GM21381 (cell line): ENCODE measurements around the gene PSTPIP2.
A peak's percentile ranks its signal among the peaks of the same experiment; 100 is the strongest.
"Not testable (repeated sequence)": the region's sequence is repeated elsewhere in the genome, so short reads cannot be mapped to it uniquely, and the experiment has no call there.

ENCODE experiments used
- ATAC-seq: cut with Tn5 transposase; IDR thresholded peaks from one replicate; pipeline ENCODE4 v1.9.1; 2021; ENCODE audit warnings: mild to moderate bottlenecking, moderate library complexity; ENCODE audit not compliant: unreplicated experiment

PSTPIP2 gene, protein sequence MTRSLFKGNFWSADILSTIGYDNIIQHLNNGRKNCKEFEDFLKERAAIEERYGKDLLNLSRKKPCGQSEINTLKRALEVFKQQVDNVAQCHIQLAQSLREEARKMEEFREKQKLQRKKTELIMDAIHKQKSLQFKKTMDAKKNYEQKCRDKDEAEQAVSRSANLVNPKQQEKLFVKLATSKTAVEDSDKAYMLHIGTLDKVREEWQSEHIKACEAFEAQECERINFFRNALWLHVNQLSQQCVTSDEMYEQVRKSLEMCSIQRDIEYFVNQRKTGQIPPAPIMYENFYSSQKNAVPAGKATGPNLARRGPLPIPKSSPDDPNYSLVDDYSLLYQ

DNA sequence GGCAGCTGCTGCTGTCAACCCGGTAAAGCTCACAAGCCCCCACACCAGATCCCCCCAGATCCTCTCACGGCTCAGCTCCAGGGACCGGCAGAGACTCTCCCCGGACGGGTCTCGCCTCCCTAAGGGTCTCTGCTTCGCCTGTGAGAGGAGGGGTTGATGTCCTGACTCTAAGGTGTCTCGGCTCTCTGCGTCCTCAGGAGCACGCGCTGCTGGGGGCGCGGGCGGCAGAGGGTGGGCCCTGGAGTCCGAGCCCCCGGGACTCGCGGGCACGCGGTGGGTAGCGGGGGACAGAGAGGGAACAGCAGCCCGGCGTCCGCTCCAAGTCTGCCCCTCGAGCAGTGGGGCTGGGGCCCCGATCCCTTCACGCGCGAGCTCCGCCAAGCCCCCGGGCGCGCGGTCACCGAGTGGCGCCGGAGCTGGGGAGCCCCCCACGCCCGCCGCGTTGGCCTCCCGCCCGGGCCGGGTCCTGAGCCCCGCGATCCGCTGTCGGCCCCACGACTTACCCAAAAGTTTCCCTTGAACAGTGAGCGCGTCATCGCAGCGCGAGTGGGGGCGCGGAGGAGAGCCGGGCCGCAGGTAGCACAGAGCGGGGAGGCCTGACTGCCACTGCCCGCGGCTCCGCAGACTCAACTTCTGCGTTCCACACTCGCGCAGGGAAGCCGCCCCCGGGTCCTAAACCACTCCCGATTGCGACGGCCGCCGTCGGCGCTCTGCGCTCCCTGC, at the start of gene PSTPIP2:
TSS of gene PSTPIP2 (minus strand) at position 608 of the 723 bp plus-strand sequence. CDS start at position 536, 72 bp downstream.
- peak; percentile 62 for ATAC-seq

DNA sequence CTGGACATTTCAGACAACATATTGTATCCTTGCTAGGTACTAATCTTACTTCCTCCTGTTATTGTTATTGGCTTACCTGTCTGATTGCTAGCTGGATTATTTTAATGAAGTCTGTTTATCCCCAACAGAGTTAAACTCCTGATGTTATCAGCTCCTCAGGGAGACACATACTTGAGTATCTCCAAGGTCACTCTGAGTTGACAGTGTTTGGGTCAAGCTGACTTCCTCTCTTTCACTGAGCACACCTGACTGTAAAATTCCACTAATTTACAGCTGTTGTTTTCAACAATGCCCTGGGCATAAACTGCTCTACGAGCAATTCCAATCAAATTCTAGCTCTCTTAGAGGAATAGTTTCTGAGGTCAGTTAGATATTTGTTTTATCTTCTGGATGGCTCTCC, 41.7 kb upstream of the PSTPIP2 start:
- ATAC-seq: no peak

DNA sequence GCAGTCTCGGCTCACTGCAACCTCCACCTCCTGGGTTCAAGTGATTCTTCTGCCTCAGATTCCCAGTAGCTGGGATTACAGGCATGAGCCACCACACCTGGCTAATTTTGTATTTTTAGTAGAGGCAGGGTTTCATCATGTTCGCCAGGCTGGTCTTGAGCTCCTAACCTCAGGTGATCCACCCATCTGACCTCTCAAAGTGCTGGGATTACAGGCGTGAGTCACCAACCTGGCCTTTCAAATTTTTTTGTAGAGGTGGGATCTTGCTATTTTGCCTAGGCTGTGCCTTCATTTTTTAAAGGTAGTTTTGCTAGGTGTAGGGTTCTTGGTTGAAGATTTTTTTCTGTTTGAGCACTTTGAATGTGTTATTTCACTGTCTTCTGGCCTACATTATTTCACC, 38.3 kb upstream of the PSTPIP2 start:
- ATAC-seq: no peak

DNA sequence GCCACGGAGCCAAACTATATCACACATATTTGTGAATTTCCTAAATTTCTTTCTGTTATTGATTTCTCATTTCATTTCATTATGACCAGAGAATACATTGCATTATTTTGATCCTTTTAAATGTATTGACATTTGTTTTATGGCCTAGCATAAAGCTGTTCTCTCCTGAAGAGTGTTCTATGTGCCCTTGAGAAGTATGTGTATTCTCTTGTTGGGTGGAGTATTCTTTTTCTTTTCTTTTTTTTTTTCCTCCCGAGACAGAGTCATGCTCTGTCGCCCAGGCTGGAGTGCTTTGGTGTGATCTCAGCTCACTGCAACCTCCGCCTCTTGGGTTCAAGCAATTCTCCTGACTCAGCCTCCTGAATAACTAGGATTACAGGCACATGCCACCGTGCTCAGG, 37.3 kb upstream of the PSTPIP2 start:
- ATAC-seq: no peak

DNA sequence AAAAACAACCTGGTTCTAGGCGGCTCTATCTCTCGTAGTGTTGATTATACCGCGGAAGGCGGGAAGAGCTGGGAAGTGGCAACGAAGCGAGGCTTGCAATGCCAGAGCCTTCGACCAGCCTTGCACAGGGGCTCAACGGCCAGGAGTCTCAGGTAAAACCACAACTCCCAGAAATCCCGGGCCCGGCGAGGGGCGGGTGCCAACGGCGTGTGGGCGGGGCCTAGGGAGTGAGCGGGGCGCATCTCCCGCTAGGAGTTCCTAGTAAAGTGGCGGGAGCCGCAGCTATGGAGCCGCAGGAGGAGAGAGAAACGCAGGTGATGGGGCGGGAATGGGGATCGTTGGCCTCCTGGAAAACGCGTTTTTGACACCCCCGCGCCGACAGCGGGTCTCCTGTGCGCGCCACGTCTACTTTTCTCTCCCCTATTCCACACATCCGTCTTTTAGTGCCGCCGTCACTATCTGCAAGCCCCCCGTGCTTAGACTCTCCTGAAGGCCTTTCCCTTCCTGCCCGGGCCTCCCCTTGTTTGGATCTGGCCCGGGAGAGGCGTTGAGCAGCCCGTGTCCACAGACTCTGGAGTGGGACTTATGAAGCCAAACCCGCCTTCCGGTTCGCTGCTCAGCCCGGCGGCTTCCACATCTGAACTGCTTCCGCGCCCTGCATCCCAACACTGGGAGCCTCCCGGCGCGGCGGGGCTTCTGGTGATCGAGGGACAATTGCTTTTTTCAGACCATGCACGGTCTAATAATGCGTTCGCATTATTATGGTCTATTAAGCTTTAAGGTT, 32.3 kb upstream of the PSTPIP2 start, which contains the start of gene HAUS1:
TSS of gene HAUS1 (plus strand) at position 258 of the 784 bp plus-strand sequence. CDS start at position 285, 27 bp downstream.
- peak; percentile 94 for ATAC-seq

DNA sequence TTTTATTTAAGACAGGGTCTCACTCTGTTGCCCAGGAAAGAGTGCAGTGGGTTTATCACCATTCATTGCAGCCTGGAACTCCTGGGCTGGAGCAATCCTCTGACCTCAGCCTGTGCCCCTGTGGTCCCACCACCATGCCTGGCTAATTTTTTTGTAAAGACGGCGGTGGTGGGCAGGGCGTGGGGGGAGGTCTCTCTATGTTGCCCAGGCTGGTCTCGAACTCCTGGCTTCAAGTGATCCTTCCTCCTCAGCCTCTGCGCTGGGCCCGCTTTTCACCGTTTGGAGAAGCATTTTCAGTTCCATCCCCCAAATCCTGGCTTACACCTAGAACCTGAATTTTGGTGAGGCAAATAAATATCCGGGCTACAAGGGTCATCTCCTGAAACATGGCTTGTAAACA, 27.4 kb upstream of the PSTPIP2 start:
- ATAC-seq: no peak

DNA sequence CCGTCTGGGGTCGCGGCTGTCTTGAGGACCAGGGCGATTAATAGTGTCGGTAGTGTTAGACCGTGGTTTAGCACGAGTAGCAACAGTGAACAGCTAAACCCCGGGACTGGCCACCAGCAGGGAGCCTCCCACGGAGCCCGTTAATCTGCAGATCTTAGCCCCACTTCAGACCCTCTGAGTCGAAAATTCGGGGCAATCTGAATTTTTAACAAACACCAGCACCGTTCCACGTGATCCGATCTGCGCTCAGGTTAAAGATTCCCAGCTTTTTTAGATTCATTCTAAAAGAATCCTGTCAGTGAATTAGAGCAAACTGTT, 26.5 kb upstream of the PSTPIP2 start:
- no peak for ATAC-seq

DNA sequence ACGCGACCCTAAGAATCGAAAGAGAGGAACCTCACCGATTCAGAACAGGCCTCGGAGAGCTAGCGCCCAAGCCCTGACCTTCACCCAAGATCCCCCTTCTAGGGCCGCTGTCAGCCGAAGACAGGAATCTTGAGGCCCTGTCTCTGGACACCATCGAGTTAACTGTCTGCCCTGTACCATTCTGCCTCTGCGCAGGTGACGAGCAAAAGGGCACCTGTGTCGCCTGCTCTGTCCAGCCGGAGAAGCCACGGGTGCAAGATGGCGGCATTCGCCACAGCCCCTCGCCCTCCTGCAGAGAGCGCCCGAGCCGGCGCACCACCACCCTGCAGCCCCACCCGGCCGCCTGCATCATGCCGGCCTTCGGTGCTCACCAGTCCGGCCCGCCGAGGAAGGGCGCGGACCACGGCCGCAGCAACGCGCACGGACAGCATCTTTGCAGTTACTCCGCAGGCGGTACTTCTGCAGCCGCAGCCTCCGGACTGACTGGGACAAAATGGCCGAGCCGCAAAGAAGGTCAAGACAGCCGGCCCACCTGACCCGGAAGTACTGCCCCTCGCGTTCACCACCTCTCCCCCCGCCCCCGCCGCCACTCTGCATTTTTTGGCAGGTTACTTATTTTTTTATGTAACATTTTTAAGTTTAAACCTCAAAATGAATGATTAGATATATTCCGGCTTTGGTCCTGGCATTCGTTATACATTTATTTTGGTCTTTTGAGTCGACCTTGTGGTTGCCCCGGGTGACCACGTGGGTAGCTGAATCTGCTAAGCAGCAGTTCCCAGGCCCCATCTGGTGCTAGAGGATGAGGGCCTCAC, 25.9 kb upstream of the PSTPIP2 start, which contains the start of gene ATP5F1A:
TSS of gene ATP5F1A (minus strand) at position 496 of the 815 bp plus-strand sequence. CDS start at position 431, 65 bp downstream.
- ATAC-seq: peak; percentile 78

DNA sequence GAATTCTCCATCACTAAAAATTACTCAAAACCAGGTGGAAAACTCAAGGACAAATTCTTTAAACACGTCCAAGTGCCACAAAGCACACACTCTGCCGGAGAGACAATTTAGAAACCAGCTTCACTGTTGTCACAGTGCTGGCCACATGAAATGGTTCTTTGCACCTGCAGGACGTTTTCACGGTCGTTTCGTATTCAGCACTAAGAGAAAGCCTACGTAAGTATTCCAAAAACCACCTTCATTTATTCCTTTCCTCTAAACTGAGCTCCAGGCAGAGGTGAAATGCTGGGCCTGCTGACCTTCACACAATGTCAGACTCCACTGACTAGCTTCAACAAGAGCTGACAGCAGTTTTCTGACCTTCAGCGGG, 25.4 kb upstream of the PSTPIP2 start:
- peak; percentile 20 for ATAC-seq

DNA sequence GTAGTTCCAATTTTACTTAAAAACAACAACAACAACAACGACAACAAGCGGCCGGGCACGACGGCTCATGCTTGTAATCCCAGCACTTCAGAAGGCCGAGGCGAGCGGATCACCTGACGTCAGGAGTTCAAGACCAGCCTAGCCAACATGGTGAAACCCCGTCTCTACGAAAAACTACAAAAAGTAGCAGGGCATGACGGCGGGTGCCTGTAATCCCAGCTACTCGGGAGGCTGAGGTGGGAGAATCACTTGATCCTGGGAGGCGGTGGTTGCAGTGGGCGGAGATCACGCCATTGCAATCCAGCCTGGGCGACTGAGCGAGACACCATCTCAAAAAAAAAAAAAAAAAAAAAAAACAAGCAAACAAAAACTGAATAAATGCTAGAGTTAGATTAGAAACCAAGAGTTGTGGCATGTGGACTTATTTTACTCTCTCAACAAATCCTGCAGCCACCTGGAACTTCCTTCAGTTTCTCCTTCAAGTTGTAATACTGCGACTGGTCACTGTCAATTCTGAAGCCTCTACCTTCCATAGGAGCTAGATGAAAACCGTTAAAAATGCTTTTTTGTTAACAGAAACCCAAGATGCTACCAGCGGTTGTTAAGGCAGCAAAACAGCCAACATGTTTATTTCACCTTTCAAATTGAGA, 24.7 kb upstream of the PSTPIP2 start:
- no peak for ATAC-seq

DNA sequence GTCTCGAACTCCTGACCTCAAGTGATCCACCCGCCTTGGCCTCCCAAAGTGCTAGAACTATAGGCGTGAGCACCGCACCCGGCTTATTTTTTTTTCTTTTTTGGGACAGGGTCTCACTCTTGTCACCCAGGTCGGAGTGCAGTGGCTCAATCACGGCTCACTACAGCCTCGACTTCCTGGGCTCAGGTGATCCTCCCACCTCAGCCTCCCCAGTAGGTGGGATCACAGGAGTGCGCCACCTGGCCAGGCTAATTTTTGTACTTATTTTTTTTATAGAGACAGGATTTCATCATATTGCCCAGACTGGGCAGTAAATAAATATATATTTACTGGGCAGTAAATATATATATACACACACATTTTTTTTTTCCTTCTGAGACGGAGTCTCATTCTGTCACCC, 23.5 kb upstream of the PSTPIP2 start:
- no peak for ATAC-seq

DNA sequence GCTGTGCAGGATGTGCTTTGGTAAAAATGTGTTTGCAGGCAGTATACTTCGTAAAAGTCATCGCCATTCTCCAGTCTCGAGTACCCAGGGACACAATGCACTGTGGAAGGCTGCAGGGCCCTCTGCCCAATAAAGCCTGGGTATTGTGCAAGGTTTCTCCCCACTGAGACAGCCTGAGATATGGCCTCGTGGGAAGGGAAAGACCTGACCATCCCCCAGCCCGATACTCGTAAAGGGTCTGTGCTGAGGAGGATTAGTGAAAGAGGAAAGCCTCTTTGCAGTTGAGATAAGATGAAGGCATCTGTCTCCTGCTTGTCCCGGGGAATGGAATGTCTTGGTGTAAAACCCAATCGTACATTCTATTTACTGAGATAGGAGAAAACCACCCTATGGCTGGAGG, 16.4 kb upstream of the PSTPIP2 start:
- ATAC-seq: not testable (repeated sequence)

DNA sequence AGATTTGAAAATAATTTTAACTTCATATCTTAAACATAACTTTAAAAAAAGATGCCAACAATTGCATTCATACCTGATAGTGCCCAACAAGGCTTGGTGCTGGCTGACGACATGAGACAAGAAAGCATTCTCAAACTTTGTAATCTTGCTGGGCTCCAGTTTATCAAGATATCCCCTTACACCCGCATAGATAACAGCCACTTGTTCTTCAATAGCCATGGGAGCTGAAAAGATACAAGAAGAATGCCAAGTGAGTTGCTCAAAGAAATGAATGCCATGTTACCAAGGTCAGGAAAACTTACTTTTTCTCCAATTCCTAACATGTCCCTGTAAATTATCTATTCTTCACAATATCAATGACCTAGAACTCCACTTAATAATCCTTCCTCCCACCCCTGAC, 12.4 kb upstream of the PSTPIP2 start:
- ATAC-seq: no peak

DNA sequence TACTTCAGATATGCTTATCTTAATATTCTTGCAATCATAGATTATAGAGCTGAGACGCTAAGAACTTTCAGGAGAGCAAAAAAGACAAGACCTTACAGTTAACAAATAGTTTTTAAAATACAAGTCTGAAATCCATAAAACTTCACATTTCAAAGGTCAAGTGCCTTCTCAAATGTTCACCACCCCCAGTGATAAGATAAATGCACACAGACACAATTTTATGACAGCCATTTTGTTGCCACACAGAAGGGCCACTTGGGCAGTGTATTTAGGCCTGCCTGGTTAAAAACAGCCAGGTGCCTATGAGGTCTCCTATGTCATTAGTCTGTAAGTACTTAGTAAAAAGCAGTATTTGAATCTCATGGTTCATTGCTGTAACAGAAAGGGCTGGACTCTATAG, 8.1 kb upstream of the PSTPIP2 start:
- ATAC-seq: no peak

DNA sequence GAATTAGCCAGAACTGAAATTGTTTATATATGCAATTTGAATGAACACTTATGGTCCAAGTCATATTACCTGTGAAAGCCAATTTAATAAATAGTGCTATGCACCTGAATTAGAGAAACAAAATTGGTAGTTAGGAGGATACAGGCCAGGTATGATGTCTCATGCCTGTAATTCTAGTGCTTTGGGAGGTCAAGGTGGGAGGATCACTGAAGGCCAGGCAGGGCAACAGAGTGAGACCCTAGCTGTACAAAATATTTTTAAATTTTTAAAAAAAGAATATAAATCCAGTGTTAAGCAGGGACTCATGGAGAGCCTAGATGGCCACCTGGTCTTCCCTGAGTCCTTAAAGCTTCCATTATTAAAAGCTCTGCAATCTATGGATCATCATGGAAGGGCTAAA, 7.3 kb upstream of the PSTPIP2 start:
- ATAC-seq: no peak

DNA sequence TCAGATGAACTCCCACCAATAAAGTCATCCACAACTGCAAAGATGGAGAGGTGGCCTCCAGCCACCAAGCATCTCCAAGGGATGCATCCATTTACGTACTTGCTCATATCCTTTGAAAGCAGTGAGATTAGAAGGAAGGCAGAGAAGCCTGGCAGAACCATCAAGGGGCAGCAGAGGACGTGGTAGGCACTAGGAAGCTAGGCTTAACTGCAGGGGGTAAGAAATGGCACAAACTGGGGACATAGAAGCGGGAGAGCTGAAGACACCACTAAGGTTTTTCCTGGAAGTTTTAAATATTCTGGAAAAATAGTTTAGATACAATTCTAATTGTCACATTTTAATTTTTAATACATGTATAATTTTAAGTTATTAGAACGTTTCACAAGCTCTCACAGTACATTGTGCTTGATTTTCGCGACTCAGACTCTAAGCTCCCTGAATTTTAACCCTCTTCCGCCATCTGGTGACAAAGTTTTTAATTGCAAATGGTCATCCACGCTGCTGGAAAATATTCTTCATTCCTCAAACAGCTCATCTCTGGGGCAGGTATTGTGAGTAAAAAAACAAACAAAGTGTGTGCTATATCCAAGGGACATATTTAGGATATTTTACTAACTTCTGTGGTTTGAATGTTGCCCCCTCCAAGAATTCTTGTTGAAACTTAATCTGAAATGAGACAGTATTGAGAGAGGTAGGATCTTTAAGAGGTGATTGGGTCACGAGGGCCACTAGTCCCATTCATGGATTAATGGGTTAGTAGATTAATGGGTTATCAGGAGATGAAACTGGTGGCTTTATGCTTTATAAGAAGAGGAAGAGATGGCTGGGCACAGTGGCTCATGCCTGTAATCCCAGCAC, 1.6 kb upstream of the PSTPIP2 start:
- no peak for ATAC-seq

DNA sequence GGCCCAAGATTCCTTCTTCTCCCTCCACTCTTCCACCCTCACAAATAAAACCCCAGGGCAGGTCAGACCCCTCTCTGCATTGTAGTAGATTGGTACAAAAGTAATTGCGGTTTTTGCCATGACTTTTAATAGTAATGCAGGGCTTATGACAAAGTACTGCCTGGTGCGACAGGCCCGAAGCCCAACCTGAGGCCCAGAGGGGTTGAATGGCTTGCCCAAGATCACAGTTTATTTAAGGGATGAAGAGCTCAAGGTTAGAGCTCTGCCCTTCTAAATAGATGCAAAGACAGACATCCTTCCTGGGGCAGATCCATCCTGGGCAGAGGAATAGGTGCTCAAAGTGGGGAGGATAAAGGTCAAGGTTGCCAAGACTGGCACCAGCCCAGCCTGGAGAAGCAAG, 899 bp upstream of the PSTPIP2 start:
- no peak for ATAC-seq

DNA sequence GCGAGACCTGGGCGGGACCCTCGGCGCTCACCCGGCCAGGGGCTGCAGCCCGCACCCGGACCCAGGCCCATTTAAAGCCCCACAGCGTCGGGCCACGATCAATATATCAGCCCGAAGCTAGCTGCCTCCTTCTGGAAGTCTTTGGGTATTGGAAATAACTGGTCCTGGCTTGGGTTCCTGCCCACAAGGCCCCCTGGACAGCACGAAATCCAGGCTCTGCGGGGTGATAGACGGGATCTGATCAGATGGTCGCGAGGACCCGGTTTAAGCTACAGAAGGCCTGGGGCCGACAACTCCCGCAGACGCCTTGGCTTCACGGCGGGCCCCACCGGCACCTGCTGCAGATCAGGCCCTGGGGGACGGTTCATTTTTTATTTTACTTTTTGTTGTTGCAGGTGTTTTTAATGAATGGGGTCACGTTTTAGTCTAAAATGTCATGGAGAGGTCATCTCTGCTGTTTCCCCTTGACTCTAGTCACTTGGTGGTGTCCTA, 362 bp upstream of the PSTPIP2 start:
- peak; percentile 2 for ATAC-seq
